NCI-H82 treated with DMSO at 0.1 percent for 48 hours (cell line): ENCODE measurements around the gene JAK3.
A peak's percentile ranks its signal among the peaks of the same experiment; 100 is the strongest.
"Not testable (repeated sequence)": the region's sequence is repeated elsewhere in the genome, so short reads cannot be mapped to it uniquely, and the experiment has no call there.

Source experiments
- DNase-seq: peaks from one replicate; lab custom pipeline; 2025; ENCODE audit not compliant: unreplicated experiment; lab: John Stamatoyannopoulos, UW

Gene JAK3

DNA sequence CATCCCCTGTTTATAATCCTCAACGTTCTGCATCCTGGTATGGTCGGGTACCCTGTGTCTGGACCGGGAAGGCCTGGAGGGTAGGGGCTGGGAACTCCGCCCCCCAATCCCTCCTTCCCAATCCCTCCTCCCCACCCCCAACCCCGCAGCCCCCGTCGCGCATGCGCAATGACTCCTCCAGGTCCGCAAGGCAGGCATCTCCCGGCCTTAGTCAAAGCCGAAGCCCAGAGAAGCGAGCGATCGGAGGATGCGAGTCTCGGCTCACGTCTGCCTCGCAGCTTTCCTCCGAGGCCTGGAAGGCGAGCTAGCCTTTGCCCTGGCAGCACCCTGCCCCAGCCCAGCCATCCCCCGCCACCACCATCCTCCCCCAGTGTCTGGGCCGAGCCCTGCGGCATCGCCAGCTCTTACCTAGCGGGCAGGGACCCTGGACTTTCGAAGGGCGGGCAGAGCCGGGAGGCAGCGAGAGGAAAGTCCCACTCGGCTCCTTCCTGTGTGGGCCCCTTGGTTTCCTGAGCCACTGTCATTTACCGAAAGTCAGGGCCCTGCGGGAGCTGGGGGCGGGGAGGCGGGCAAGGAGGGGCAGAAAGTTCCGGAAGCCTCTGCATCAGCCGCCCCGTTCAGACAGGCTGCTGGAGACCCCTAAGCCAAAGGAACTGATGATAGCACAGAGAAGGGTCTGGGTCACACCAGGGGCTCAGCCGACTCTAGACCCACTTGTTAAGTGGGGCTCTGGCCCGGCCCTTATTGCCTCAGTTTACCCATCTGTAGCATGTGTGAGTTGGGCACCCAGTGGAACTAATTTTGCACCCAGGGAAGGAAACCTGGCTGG, at the start of gene JAK3:
JAK3 (minus strand) TSS at position 445 of the 829 bp plus-strand sequence. CDS start 3,565 bp downstream, outside the sequence.
- peak; percentile 61 for DNase-seq

- no peak for DNase-seq
These were observed 46.0 kb upstream of the JAK3 start for GRCh38 chr19:17893766-17894165.

- no peak for DNase-seq
These were observed 41.9 kb upstream of the JAK3 start for GRCh38 chr19:17889609-17890214.

- DNase-seq = no peak
These were observed 40.5 kb upstream of the JAK3 start for GRCh38 chr19:17888260-17888659.

GRCh38 chr19:17887221-17887620, 39.4 kb upstream of the JAK3 start:
- DNase-seq = not testable (repeated sequence)

GRCh38 chr19:17886515-17886914, 38.7 kb upstream of the JAK3 start:
- DNase-seq = no peak

DNA sequence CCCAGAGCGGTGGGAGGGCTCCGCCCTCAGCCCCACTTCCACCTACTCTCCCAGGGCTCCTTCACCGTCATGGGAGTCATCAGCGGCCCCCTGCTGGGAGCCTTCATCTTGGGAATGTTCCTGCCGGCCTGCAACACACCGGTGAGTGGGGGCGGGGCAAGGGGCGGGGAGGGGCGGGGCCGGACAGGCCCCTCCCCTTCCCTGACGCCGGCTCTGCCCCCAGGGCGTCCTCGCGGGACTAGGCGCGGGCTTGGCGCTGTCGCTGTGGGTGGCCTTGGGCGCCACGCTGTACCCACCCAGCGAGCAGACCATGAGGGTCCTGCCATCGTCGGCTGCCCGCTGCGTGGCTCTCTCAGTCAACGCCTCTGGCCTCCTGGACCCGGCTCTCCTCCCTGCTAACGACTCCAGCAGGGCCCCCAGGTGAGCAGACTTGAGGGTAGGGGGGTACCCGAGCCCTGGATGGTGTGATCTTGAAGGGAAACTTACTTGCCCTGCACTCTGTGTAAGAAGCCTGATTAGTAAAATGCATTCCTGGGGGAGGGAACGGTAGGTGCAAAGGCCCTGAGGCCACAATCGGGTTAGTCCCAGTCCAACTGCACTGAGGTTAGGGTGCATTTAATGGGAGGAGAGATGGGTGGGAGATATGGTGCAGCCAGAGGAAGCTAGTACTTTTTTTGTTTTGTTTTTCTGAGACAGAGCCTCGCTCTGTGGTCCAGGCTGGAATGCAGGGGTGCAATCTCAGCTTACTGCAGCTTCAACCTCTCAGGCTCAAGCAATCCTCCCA, 36.0 kb upstream of the JAK3 start:
- DNase-seq = peak; percentile 57

GRCh38 chr19:17881701-17882100, 33.9 kb upstream of the JAK3 start:
- no peak for DNase-seq

DNA sequence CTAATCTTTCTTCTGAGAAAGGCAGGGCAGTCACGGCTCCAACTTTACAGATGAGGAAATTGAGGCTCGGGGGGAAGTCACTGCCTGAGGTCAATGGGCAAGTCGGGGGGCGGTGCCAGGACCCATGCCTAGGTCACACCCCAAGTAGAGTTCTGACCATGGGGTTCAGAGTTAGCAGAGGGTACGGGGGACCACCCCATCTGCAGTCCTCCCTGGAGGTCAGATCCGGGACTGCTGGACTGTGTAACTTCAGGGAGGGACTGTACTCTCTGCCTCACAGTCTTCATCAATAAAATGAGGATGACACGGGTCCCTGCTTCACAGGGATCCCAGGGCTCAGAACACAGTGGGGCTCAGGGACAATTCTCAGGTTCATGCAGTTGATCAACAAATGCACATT, 31.7 kb upstream of the JAK3 start:
- DNase-seq = no peak

DNA sequence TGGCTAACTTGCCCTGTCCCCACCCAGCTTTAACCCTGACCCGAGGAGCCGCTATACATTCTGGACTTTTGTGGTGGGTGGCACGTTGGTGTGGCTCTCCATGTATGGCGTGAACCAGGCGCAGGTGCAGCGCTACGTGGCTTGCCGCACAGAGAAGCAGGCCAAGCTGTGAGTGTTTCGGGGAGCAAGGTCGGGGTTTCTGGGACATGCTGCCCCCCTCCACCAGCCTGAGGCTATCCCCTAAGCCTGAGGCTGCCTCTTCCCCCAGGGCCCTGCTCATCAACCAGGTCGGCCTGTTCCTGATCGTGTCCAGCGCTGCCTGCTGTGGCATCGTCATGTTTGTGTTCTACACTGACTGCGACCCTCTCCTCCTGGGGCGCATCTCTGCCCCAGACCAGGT, 29.9 kb upstream of the JAK3 start:
- no peak for DNase-seq

GRCh38 chr19:17874758-17875135, 27.0 kb upstream of the JAK3 start:
- no peak for DNase-seq

DNA sequence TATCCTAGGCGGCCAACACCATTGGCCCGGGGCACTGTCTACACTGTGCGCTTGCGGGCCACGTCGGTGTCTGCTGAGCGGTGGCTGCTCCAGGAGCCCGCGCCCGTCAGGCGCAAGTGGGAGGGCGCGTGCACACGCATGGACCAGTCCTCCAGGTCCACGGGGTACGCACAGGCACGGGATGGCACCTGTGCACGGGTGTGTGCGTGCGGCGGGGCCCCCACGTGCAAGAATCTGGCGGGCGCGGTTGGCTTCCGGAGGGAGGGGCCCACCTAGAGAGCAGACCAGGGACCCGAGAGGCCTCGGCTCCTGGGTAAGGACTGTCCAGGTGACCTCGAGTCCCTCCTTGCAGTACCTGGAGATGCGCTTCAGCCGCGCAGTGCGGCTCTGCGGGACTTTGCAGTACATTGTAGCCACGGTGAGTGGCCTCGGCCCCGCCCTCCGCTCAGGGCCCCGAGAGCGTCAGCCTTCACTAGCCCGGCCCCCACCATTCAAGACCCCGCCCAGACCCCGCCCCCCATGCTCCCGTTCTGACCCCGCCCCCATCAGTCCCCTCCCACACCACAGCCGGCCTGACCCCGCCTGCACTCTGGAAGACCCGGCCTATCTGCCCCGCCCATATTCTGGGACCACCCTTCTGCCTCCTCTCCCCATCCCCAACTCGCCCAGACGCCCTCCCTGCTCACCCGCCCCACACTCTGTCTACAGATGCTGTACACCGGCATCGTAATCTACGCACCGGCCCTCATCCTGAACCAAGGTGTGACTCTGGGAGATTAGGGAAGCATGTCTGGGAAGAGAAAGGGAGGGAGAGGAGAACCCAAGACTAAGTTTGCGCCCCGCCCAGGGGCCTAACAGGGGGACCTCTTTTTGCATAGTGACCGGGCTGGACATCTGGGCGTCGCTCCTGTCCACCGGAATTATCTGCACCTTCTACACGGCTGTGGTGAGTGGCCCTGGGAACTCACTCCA, 26.3 kb upstream of the JAK3 start:
- peak; percentile 81 for DNase-seq

DNA sequence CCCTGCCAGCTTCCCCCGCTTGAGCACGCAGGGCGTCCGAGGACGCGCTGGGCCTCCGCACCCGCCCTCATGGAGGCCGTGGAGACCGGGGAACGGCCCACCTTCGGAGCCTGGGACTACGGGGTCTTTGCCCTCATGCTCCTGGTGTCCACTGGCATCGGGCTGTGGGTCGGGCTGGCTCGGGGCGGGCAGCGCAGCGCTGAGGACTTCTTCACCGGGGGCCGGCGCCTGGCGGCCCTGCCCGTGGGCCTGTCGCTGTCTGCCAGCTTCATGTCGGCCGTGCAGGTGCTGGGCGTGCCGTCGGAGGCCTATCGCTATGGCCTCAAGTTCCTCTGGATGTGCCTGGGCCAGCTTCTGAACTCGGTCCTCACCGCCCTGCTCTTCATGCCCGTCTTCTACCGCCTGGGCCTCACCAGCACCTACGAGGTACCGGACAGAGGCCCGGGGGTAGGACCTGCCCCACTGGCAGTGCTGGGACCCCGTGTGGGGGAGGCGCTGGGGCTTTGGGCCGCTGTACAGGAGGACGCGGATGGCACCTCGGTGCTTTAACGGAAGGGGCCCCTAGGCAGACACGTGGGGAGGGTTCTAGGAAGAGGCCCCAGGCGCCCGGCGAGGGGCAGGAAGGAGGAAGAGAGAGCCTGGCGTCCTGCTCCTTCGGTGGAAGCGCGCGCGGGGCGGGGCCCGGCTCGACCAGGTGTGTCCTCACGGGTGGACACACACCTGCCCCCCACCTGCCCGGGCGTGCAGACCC, 24.6 kb upstream of the JAK3 start:
- DNase-seq = no peak

DNA sequence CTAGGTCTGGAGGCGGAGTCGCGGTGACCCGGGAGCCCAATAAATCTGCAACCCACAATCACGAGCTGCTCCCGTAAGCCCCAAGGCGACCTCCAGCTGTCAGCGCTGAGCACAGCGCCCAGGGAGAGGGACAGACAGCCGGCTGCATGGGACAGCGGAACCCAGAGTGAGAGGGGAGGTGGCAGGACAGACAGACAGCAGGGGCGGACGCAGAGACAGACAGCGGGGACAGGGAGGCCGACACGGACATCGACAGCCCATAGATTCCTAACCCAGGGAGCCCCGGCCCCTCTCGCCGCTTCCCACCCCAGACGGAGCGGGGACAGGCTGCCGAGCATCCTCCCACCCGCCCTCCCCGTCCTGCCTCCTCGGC, 24.1 kb upstream of the JAK3 start, which contains the start of gene SLC5A5:
SLC5A5 (plus strand) TSS at position 68 of the 373 bp plus-strand sequence. CDS start 375 bp downstream, outside the sequence.
- DNase-seq = peak; percentile 46

DNA sequence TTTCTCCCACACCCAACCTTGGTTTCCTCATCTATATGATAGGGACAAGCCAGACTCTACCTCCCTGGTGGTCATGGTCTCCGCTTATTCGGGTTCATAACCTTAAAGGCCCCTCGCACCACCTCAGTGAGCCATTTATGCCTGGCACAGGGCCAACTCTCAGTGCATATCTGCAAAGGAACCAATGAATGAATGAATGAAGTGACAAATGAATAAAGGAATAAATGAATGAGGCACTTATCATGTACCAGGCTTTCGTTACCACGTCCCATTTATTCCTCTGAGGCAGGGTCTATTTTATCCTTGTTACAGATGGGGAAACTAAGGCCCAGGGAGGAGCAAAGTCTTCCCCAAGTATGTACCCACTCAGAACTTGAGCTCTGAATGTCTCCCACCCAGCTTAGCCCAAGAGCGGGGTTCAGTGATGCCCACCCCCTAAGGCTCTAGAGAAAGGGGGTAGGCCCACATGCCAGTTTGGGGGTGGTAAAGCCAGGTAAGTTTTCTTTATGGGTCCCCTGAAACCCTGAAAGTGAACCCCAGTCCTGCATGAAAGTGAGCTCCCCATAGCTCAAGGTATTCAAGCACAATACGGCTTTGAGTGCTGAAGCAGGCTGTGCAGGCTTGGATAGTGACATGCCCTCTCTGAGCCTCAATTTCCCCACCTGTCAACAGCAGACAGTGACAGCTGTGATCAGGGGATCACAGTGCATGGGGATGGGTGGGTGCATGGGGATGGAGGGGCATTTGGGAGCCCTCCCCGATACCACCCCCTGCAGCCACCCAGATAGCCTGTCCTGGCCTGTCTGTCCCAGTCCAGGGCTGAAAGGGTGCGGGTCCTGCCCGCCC, 23.5 kb upstream of the JAK3 start:
- no peak for DNase-seq

GRCh38 chr19:17869114-17869608, 21.4 kb upstream of the JAK3 start:
- DNase-seq = no peak

DNA sequence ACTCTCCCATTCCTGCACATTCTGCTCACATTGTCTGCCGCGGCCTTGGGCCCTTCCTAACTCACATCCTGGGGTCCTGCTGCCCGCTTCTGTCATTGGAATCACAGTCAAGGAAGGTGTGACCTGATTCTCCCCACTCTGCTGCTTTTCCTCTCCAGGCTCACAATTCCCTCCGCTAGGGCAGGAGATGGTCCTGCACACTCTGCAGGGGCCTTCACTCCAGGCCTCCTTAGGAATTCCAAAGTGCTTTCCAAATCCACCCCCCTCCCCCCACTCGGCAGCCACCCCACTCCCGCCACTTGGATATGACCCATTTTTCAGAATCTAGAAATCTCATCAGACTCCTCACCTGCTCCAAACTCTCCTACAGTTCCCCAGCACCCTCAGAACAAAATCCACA, 20.9 kb upstream of the JAK3 start:
- no peak for DNase-seq

DNA sequence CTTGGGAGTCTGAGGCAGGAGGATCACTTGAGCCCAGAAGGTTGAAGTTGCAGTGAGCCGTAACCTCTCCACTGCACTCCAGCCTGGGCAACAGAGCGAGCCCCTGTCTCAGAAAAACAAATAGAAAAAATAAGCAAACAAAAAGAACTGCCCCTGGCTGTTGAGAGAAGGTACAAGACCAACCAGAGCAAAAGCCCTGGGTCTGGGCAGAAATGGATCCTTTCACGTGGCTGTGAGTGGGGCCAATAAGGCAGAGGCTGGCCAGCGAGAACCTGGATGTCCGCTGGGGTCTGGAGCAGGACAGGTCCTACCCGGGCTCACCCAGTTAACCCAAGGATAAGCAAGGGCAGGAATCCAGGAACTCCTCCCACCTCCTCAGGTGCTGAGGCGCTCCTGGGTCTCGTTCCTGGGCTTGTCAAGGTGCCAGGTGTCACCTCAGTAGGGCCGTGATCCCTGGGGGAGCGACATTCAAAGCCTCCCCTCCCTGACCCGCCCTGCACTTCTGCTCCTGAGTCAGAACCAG, 19.2 kb upstream of the JAK3 start:
- no peak for DNase-seq
